Testis (tissue), 5 donors: ENCODE results near the gene OXA1L. TPM values are rescaled to one million over a fixed set of nuclear protein-coding genes. Genes with fewer than 3 reads are reported as not detected.
A peak's percentile ranks its signal among the peaks of the same experiment; 100 is the strongest.
"Not testable (repeated sequence)": the region's sequence is repeated elsewhere in the genome, so short reads cannot be mapped to it uniquely, and the experiment has no call there.

Experiments
- DNase-seq: peaks from one replicate; pipeline ENCODE4 v3.0.0-alpha.2; 2019
- H3K27ac ChIP-seq, 2 donors: fragments of 200-600 bp; sonication (generic); one replicate each; pipeline ENCODE4 v1.5.1; 2019
- H3K27me3 ChIP-seq: fragments of 200-600 bp; sonication (generic); one replicate; pipeline ENCODE4 v1.5.1; 2019
- H3K36me3 ChIP-seq: fragments of 200-600 bp; sonication (generic); one replicate; pipeline ENCODE4 v1.5.1; 2017; ENCODE audit warnings: low read depth; ENCODE audit errors: missing control alignments
- H3K4me1 ChIP-seq: fragments of 200-600 bp; sonication (generic); one replicate; pipeline ENCODE4 v1.5.1; 2019
- H3K4me3 ChIP-seq, 2 donors: fragments of 200-600 bp; sonication (generic); one replicate each; pipeline ENCODE4 v1.5.1; 2017 to 2019
- H3K9me3 ChIP-seq: fragments of 200-600 bp; sonication (generic); one replicate; pipeline ENCODE4 v1.5.1; 2017
- CTCF ChIP-seq, 3 experiments: fragments of 450-650 bp in 2 of 3; fragments of 200-600 bp in 1 of 3; sonication (generic) in 1 of 3; IDR thresholded peaks; one replicate each; pipeline ENCODE4 v1.5.1; 2016 to 2019; ENCODE audit warnings: antibody characterized with exemption in 3 of 3, mild to moderate bottlenecking in 2 of 3, moderate library complexity in 1 of 3
- POLR2A ChIP-seq: fragments of 450-650 bp; IDR thresholded peaks from one replicate; pipeline ENCODE4 v1.6.1; 2017; ENCODE audit warnings: antibody characterized with exemption, mild to moderate bottlenecking, moderate library complexity
- WGBS, 2 donors: methylation state at CpG; one replicate each; pipeline ENCODE4 v1.1.5; 2018; 5-methylcytosine and 5-hydroxymethylcytosine counted together
- intact Hi-C: fragments of 100-400 bp; cut with DNase I; formaldehyde crosslinking; loops from one replicate; pipeline ENCODE4 v1.15.1; 2023; ENCODE audit warnings: low total_unique reads
- long read RNA-seq, 2 donors: transcript quantifications; one replicate each; lab custom pipeline, GENCODE V29; 2026
- polyA plus RNA-seq: library from polyadenylated mRNA; stranded (reverse); fragments of 350-450 nt; fragmentation: Illumina TruSeq; extraction: RNeasy Lipid Tissue Mini Kit (QIAGEN cat#74804); gene quantifications from one replicate; pipeline ENCODE4 v1.2.3, GENCODE V29; 2014; ENCODE audit warnings: low read depth, low replicate concordance; ENCODE audit not compliant: insufficient read depth
- total RNA-seq, 2 donors: library from RNA; depleted of rRNA; stranded (reverse); fragments of >200 nt; gene quantifications; one replicate each; pipeline ENCODE4 v1.2.3, GENCODE V29; 2016

OXA1L gene
- total RNA-seq (10 to 100 TPM; 61.7 to 79.8 TPM), polyA plus RNA-seq (76.8 TPM)
- long read RNA-seq, donor 1, transcript OXA1L-201 (10 exons, 1,719 nt), result major isoform, 35 of 102 reads
- long read RNA-seq, donor 1, partial matches to known transcripts, result 65 of 102 reads
- long read RNA-seq, donor 1, other reads (novel, unspliced or antisense), result 0 of 102 reads
- long read RNA-seq, donor 2, transcript OXA1L-201 (10 exons, 1,719 nt), result major isoform, 16 of 99 reads
- long read RNA-seq, donor 2, partial matches to known transcripts, result 81 of 99 reads
- long read RNA-seq, donor 2, other reads (novel, unspliced or antisense), result 0 of 99 reads

GRCh38 chr14:22766457-22767322 is at the start of gene OXA1L:
Gene OXA1L (plus strand): TSS chr14:22766688. CDS start chr14:22766702, 14 bp downstream.
- intact Hi-C loops, result no loop called here
- Histone ChIP-seq H3K4me3 (peak within 1 kb of the TSS; percentile 78 to 89), H3K27ac (peak within 1 kb of the TSS; percentile 80 to 88), H3K36me3 (no peaks in the 10 kb centered on the region), H3K9me3 (no peaks in the 10 kb centered on the region), H3K4me1 (peaks cover 12% of the 10 kb centered on the region), H3K27me3 (no peaks in the 10 kb centered on the region)
- DNase-seq, result peak; percentile 98
- TF ChIP-seq POLR2A (no peak), CTCF (IDR thresholded peaks at IDR 0.05) (no peak)
- 0% methylated on average over 8 to 56 of the region's 56 CpGs for WGBS, 2 donors

- TF ChIP-seq POLR2A, result no peak
- TF ChIP-seq CTCF (IDR thresholded peaks at IDR 0.05), result no peak
- no peaks in the 10 kb centered on the region for H3K4me1 ChIP-seq
- no peaks in the 10 kb centered on the region for H3K36me3 ChIP-seq
- no peaks in the 10 kb centered on the region for H3K27me3 ChIP-seq
- no peak overlapping the region for H3K4me3 ChIP-seq
- DNase-seq, result no peak
- no peak overlapping the region for H3K27ac ChIP-seq
- WGBS, 2 donors, result 83 to 84% methylated on average over 4 of the region's 4 CpGs
- intact Hi-C loops, result no loop called here
- no peaks in the 10 kb centered on the region for H3K9me3 ChIP-seq
These were observed 48.4 kb upstream of the OXA1L start for GRCh38 chr14:22718091-22718490.

DNA sequence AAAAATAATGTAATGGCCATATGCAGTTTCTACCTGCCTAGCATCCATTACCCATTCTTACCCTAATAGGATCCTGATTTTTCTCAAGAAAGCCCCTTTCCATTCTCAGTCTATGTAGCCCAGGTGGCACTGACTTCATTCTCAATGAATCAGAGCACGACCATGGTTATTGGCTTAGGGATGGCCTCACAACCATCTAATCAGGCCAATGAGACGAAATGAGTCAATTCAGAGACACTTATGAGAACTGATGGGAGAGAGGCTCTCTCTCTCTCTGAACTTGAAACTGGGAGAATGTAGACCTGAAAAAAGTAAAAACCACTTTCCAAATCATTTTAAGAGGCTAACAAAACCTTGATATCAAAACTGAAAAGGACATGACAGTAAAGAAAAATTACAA is 45.3 kb upstream of the OXA1L start:
- no peaks in the 10 kb centered on the region for H3K4me1 ChIP-seq
- TF ChIP-seq POLR2A (no peak), CTCF (IDR thresholded peaks at IDR 0.05) (no peak)
- intact Hi-C loops, result no loop called here
- H3K9me3 ChIP-seq, result no peaks in the 10 kb centered on the region
- no peak for DNase-seq
- H3K27me3 ChIP-seq, result no peaks in the 10 kb centered on the region
- H3K36me3 ChIP-seq, result no peaks in the 10 kb centered on the region
- WGBS, 2 donors, result 80 to 88% methylated on average over 2 of the region's 2 CpGs
- no peak overlapping the region for H3K27ac ChIP-seq
- H3K4me3 ChIP-seq, result no peak overlapping the region

- no peaks in the 10 kb centered on the region for H3K27me3 ChIP-seq
- 70 to 72% methylated on average over 1 of the region's 1 CpG for WGBS, 2 donors
- DNase-seq, result no peak
- intact Hi-C loops, result no loop called here
- TF ChIP-seq CTCF (IDR thresholded peaks at IDR 0.05), result no peak
- TF ChIP-seq POLR2A, result no peak
- H3K4me3 ChIP-seq, result no peak overlapping the region
- no peaks in the 10 kb centered on the region for H3K36me3 ChIP-seq
- H3K9me3 ChIP-seq, result no peaks in the 10 kb centered on the region
- no peak overlapping the region for H3K27ac ChIP-seq
- H3K4me1 ChIP-seq, result no peaks in the 10 kb centered on the region
These were observed 42.7 kb upstream of the OXA1L start for GRCh38 chr14:22723815-22724214.

DNA sequence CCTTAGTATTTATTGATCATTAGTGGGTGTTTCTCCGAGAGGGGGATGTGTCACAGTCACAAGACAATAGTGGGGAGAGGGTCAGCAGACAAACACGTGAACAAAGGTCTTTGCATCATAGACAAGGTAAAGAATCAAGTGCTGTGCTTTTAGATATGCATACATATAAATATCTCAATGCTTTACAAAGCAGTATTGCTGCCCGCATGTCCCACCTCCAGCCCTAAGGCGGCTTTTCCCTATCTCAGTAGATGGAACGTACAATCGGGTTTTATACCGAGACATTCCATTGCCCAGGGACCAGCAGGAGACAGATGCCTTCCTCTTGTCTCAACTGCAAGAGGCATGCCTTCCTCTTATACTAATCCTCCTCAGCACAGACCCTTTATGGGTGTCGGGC is 41.6 kb upstream of the OXA1L start:
- DNase-seq, H3K36me3 ChIP-seq, H3K27me3 ChIP-seq, H3K4me3 ChIP-seq, H3K27ac ChIP-seq, H3K4me1 ChIP-seq, H3K9me3 ChIP-seq, intact Hi-C loops: not testable (repeated sequence)
- 83 to 85% methylated on average over 8 of the region's 8 CpGs for WGBS, 2 donors

GRCh38 chr14:22725374-22725773 is 41.1 kb upstream of the OXA1L start:
- H3K4me1 ChIP-seq, intact Hi-C loops, H3K36me3 ChIP-seq, DNase-seq, H3K27me3 ChIP-seq, H3K27ac ChIP-seq, H3K9me3 ChIP-seq, H3K4me3 ChIP-seq: not testable (repeated sequence)
- WGBS, 2 donors, result 60 to 64% methylated on average over 1 to 3 of the region's 3 CpGs
